Breast epithelium (tissue), 3 donors: ENCODE results near the gene CAMTA1.

ENCODE experiments used
- POLR2A ChIP-seq: fragments of 450-650 bp; IDR thresholded peaks from one replicate; pipeline ENCODE4 v1.6.1; 2016; ENCODE audit warnings: antibody characterized with exemption, mild to moderate bottlenecking, moderate library complexity
- POLR2AphosphoS5 ChIP-seq, 3 donors: sonication (generic); formaldehyde crosslinking; IDR thresholded peaks; one replicate each; pipeline ENCODE4 v1.6.1; 2017; ENCODE audit warnings: antibody characterized with exemption in 3 of 3
- TF ChIP-seq, protein P1 (sequence below), 3 donors: fragments of 450-650 bp; IDR thresholded peaks; one replicate each; pipeline ENCODE4 v1.5.1; 2016 to 2017; ENCODE audit warnings: antibody characterized with exemption in 3 of 3, mild to moderate bottlenecking in 3 of 3, moderate library complexity in 3 of 3

DNA sequence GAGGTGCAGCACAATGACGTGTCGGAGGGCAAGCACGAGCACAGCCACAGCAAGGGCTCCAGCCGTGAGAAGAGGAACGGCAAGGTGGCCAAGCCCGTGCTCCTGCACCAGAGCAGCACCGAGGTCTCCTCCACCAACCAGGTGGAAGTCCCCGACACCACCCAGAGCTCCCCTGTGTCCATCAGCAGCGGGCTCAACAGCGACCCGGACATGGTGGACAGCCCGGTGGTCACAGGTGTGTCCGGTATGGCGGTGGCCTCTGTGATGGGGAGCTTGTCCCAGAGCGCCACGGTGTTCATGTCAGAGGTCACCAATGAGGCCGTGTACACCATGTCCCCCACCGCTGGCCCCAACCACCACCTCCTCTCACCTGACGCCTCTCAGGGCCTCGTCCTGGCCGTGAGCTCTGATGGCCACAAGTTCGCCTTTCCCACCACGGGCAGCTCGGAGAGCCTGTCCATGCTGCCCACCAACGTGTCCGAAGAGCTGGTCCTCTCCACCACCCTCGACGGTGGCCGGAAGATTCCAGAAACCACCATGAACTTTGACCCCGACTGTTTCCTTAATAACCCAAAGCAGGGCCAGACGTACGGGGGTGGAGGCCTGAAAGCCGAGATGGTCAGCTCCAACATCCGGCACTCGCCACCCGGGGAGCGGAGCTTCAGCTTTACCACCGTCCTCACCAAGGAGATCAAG lies 878.3 kb downstream of the CAMTA1 start:
- TF ChIP-seq, protein P1, sequence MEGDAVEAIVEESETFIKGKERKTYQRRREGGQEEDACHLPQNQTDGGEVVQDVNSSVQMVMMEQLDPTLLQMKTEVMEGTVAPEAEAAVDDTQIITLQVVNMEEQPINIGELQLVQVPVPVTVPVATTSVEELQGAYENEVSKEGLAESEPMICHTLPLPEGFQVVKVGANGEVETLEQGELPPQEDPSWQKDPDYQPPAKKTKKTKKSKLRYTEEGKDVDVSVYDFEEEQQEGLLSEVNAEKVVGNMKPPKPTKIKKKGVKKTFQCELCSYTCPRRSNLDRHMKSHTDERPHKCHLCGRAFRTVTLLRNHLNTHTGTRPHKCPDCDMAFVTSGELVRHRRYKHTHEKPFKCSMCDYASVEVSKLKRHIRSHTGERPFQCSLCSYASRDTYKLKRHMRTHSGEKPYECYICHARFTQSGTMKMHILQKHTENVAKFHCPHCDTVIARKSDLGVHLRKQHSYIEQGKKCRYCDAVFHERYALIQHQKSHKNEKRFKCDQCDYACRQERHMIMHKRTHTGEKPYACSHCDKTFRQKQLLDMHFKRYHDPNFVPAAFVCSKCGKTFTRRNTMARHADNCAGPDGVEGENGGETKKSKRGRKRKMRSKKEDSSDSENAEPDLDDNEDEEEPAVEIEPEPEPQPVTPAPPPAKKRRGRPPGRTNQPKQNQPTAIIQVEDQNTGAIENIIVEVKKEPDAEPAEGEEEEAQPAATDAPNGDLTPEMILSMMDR (IDR thresholded peaks at IDR 0.05): no peak
- TF ChIP-seq POLR2A (no peak), POLR2AphosphoS5 (IDR thresholded peaks at IDR 0.05) (no peak)
